PC-9 (cell line): ENCODE results near the gene OSCAR. TPM values are rescaled to one million over a fixed set of nuclear protein-coding genes. Genes with fewer than 3 reads are reported as not detected.
"Not testable (repeated sequence)": the region's sequence is repeated elsewhere in the genome, so short reads cannot be mapped to it uniquely, and the experiment has no call there.

Experiments
- BruUV-seq: library from RNA; stranded (reverse); fragments of 400-500 nt; replicated peaks from 2 replicates; lab custom pipeline; 2021; lab: Mats Ljungman, UMichigan
- CTCF ChIA-PET: fragments of 300-600 bp; sonication (Branson Sonifier 250); formaldehyde crosslinking; loops from one replicate; lab custom pipeline; 2022; ENCODE audit warnings: antibody characterized with exemption; lab: Charles Lee
- POLR2A ChIA-PET: fragments of 300-600 bp; sonication (Branson Sonifier 250); formaldehyde crosslinking; loops from one replicate; lab custom pipeline; 2022; ENCODE audit warnings: antibody characterized with exemption; ENCODE audit not compliant: unreplicated experiment; lab: Charles Lee
- DNase-seq, 2 experiments: peaks; one replicate each; pipeline versions ENCODE4 v3.0.0 to v3.0.0-alpha.2; 2015 to 2022; ENCODE audit warnings: mixed read lengths in 1 of 2
- H2AFZ ChIP-seq: fragments of 200-600 bp; sonication (generic); 2 replicates; pipeline ENCODE4 v1.8.1; 2017; ENCODE audit warnings: antibody characterized with exemption
- H3F3A ChIP-seq: fragments of 200-600 bp; sonication (generic); 2 replicates; pipeline ENCODE4 v1.8.1; 2017; ENCODE audit warnings: antibody characterized with exemption, mild to moderate bottlenecking, low read depth; ENCODE audit not compliant: insufficient read depth
- H3K27ac ChIP-seq: fragments of 200-600 bp; sonication (generic); 2 replicates; pipeline ENCODE4 v1.6.1; 2016; ENCODE audit warnings: mixed run types
- H3K27me3 ChIP-seq: fragments of 200-600 bp; sonication (generic); 2 replicates; pipeline ENCODE4 v1.6.1; 2016; ENCODE audit warnings: low read depth, mixed run types; ENCODE audit not compliant: insufficient read depth
- H3K36me3 ChIP-seq: fragments of 200-600 bp; sonication (generic); 2 replicates; pipeline ENCODE4 v1.6.1; 2016; ENCODE audit warnings: low read depth, mixed run types
- H3K4me1 ChIP-seq: fragments of 200-600 bp; sonication (generic); replicated peaks from 2 replicates; pipeline ENCODE4 v1.6.1; 2016; ENCODE audit warnings: mixed run types; ENCODE audit not compliant: insufficient read depth
- H3K4me2 ChIP-seq: fragments of 200-600 bp; sonication (generic); 2 replicates; pipeline ENCODE4 v1.6.1; 2017; ENCODE audit warnings: mixed run types
- H3K4me3 ChIP-seq: fragments of 200-600 bp; sonication (generic); 2 replicates; pipeline ENCODE4 v1.6.1; 2016; ENCODE audit warnings: mixed run types
- H3K79me2 ChIP-seq: fragments of 200-600 bp; sonication (generic); 2 replicates; pipeline ENCODE4 v1.6.1; 2017; ENCODE audit warnings: low read depth, mixed run types
- H3K9me2 ChIP-seq: fragments of 200-600 bp; sonication (generic); 2 replicates; pipeline ENCODE4 v1.8.1; 2017; ENCODE audit warnings: mild to moderate bottlenecking; ENCODE audit not compliant: insufficient read depth
- H3K9me3 ChIP-seq: fragments of 200-600 bp; sonication (generic); 2 replicates; pipeline ENCODE4 v1.8.1; 2016; ENCODE audit warnings: low read depth; ENCODE audit not compliant: insufficient read depth
- H4K20me1 ChIP-seq: fragments of 200-600 bp; sonication (generic); 2 replicates; pipeline ENCODE4 v1.8.1; 2017; ENCODE audit not compliant: insufficient read depth
- EZH2 ChIP-seq: fragments of 200-600 bp; sonication (generic); IDR thresholded peaks from 2 replicates; pipeline ENCODE4 v1.8.0; 2017; ENCODE audit warnings: antibody characterized with exemption, low read depth
- intact Hi-C: fragments of 100-400 bp; cut with micrococcal nuclease; formaldehyde crosslinking; loops from one replicate; pipeline ENCODE4 v1.10.0; 2022; ENCODE audit not compliant: unreplicated experiment
- total RNA-seq: library from RNA; stranded (reverse); gene quantifications from 2 replicates; pipeline ENCODE4 v1.2.3, GENCODE V29; 2021
- TF ChIP-seq, protein P1 (sequence below): fragments of 200-600 bp; sonication (generic); conservative IDR thresholded peaks from 2 replicates; pipeline ENCODE4 v1.6.1; 2017; ENCODE audit warnings: mixed run types, antibody characterized with exemption, mild to moderate bottlenecking, moderate library complexity

The OSCAR gene
- total RNA-seq, 1 experiment from 2014 or later, result 0.87 TPM

DNA sequence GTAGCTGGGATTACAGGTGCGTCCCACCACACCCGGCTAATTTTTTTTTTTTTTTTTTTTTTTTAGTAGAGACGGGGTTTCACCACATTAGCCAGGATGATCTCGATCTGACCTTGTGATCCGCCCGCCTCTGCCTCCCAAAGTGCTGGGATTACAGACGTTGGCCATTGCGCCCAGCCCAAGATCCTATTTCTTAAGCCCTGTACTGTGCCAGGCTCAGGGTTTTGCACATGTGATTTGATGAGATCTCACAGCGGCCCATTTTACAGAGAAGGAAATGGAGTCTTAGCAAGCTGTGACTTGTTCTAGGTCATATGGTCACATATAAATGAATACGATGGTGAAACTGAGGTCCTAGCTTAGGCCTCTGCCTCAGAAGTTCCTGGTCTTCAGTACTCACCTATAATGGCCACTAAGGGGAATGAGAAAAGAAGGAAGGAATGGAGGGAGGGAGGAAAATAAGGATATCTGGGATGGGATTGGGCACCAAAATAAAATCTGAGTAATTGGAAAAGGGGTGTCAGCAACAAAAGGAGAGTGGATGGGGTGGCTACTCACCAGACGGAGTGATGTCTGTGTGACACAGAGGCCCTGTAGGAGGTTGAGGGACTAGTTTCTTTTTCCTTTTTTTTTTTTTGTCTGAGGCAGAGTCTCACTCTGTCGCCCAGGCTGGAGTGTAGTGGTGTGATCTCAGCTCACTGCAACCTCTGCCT lies 1.3 kb downstream of the OSCAR start:
- H3K4me2 ChIP-seq, result no peak overlapping the region
- 0 out of 2 replicates have a peak, but pooled peaks cover 7% of the 10 kb centered on the region for H3K4me1 ChIP-seq
- no peak overlapping the region for H3K27ac ChIP-seq
- no peak for DNase-seq
- no peak overlapping the region for H3K4me3 ChIP-seq
- no TSS peak for BruUV-seq
- intact Hi-C loops, result no loop called here
- ChIA-PET CTCF (no interaction called here), POLR2A (interaction anchor here (0.6 to 0.7 kb wide), 3 partner anchors 38 to 364 kb away, joined by 3 to 10 read pairs (median 4); partner anchors contain the start of gene LENG9)
- H3K79me2 ChIP-seq, result peaks cover 16% of the 10 kb centered on the region
- H3K9me2 ChIP-seq, result no peaks in the 10 kb centered on the region
- H2AFZ ChIP-seq, result no peak overlapping the region
- peaks cover 16% of the 10 kb centered on the region for H3F3A ChIP-seq
- H4K20me1 ChIP-seq, result no peaks in the 10 kb centered on the region
- no peaks in the 10 kb centered on the region for H3K9me3 ChIP-seq
- TF ChIP-seq EZH2, result no peak
- TF ChIP-seq, protein P1, sequence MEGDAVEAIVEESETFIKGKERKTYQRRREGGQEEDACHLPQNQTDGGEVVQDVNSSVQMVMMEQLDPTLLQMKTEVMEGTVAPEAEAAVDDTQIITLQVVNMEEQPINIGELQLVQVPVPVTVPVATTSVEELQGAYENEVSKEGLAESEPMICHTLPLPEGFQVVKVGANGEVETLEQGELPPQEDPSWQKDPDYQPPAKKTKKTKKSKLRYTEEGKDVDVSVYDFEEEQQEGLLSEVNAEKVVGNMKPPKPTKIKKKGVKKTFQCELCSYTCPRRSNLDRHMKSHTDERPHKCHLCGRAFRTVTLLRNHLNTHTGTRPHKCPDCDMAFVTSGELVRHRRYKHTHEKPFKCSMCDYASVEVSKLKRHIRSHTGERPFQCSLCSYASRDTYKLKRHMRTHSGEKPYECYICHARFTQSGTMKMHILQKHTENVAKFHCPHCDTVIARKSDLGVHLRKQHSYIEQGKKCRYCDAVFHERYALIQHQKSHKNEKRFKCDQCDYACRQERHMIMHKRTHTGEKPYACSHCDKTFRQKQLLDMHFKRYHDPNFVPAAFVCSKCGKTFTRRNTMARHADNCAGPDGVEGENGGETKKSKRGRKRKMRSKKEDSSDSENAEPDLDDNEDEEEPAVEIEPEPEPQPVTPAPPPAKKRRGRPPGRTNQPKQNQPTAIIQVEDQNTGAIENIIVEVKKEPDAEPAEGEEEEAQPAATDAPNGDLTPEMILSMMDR, result no peak
- no peaks in the 10 kb centered on the region for H3K36me3 ChIP-seq
- H3K27me3 ChIP-seq, result peaks cover 23% of the 10 kb centered on the region

DNA sequence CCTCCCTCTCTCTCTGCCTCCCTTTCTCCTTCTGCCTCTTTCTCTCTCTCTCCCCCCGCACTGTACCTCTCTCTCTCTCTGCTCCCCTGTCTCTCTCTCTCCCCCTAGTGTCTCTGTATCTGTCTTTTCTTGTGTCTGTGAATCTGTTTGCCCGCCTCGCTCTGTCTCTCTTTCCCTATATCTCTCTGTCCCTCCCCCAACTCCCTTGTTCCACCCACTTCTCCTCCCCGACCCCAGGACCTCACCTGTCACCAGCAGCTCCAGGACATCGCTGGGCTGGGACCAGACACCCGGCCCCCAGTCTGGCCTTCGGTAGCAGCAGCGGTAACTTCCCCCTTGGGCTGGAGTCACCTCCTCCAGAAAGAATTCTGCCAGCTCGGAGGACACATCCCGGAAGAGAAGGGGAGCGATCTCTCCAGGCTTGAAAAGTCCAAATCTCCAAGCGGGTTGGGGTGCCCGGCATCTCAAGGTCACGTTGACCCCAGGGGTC lies 3.9 kb downstream of the OSCAR start:
- no peak for DNase-seq
- peaks cover 14% of the 10 kb centered on the region for H3F3A ChIP-seq
- no peaks in the 10 kb centered on the region for H3K36me3 ChIP-seq
- H3K4me2 ChIP-seq, result no peak overlapping the region
- no peaks in the 10 kb centered on the region for H3K4me1 ChIP-seq
- BruUV-seq, result no TSS peak
- no peaks in the 10 kb centered on the region for H3K79me2 ChIP-seq
- H3K27ac ChIP-seq, result no peak overlapping the region
- TF ChIP-seq, protein P1, result no peak
- TF ChIP-seq EZH2, result no peak
- intact Hi-C loops, result no loop called here
- no peaks in the 10 kb centered on the region for H3K9me3 ChIP-seq
- POLR2A ChIA-PET, result no interaction called here
- no peak overlapping the region for H3K4me3 ChIP-seq
- no peak overlapping the region for H2AFZ ChIP-seq
- CTCF ChIA-PET, result interaction anchor here (0.6 kb wide), 4 partner anchors 67 to 287 kb away, joined by 3 to 5 read pairs (median 4); no protein-coding TSS in a partner anchor
- no peaks in the 10 kb centered on the region for H4K20me1 ChIP-seq
- H3K9me2 ChIP-seq, result no peaks in the 10 kb centered on the region
- peaks cover 30% of the 10 kb centered on the region for H3K27me3 ChIP-seq

DNA sequence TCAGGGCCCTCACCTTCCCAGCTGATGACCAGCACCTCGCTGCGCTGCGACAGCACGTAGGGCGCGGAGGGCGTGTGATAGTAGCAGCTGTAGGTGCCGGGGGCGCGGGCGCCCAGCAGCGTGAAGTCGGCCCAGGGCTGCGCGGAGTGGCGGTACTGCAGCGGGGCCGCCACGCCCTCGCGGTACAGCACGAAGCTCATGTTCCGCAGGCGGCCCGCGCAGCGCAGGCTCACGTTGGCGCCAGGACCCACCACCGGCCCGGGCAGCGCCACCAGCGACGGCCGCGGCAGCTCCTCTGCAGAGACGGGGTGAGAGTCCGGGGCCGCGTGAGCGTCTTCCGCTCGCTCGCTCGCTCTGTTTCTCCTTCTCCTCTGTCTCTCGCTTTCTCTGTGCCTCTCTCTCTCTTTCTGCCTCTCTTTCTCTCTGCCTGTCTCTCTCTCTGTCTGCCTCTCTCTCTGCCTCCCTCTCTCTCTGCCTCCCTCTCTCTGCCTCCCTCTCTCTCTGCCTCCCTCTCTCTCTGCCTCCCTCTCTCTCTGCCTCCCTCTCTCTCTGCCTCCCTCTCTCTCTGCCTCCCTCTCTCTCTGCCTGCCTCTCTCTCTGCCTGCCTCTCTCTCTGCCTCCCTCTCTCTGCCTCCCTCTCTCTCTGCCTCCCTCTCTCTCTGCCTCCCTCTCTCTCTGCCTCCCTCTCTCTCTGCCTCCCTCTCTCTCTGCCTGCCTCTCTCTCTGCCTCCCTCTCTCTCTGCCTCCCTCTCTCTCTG lies 4.6 kb downstream of the OSCAR start:
- intact Hi-C loops, result not testable (repeated sequence)

More for the DNA sequence above, 4.6 kb downstream of the OSCAR start:
- H3K79me2 ChIP-seq, H3K9me3 ChIP-seq, H3K36me3 ChIP-seq, H3K27ac ChIP-seq, BruUV-seq, H3K9me2 ChIP-seq, H4K20me1 ChIP-seq, H3K4me1 ChIP-seq: not testable (repeated sequence)
- peak in 1 of 2 experiments; percentile 57 for DNase-seq
- H3F3A ChIP-seq, result peaks cover 14% of the 10 kb centered on the region
- H3K4me2 ChIP-seq, result peak overlapping the region; percentile 83
- ChIA-PET CTCF (interaction anchor here (0.6 to 0.7 kb wide), 3 partner anchors 103 to 303 kb away, joined by 3 to 4 read pairs (median 4); no protein-coding TSS in a partner anchor), POLR2A (interaction anchor here (0.5 kb wide), 1 partner anchor 60 kb away, joined by 7 read pairs; no protein-coding TSS in a partner anchor)
- H2AFZ ChIP-seq, result peak overlapping the region; percentile 69; the same call in 1 of the 2 replicates
- peaks cover 33% of the 10 kb centered on the region for H3K27me3 ChIP-seq
- peak overlapping the region; percentile 51; the same call in 1 of the 2 replicates for H3K4me3 ChIP-seq
